GM18505 (cell line): ENCODE results near the gene PPCDC.
A peak's percentile ranks its signal among the peaks of the same experiment; 100 is the strongest.

Source experiments
- ATAC-seq: cut with Tn5 transposase; IDR thresholded peaks from one replicate; pipeline ENCODE4 v1.9.1; 2021; ENCODE audit not compliant: unreplicated experiment
- POLR2A ChIP-seq: IDR thresholded peaks from 4 replicates; pipeline ENCODE4 v1.6.1; 2011; ENCODE audit warnings: borderline replicate concordance; ENCODE audit not compliant: insufficient read depth, insufficient read length; ENCODE audit errors: extremely low read depth

Gene PPCDC

GRCh38 chr15:75027551-75027950 is 4.2 kb downstream of the PPCDC start:
- no peak for TF ChIP-seq POLR2A
- no peak for ATAC-seq

- ATAC-seq: no peak
- TF ChIP-seq POLR2A: no peak
Measured at GRCh38 chr15:75028991-75029377, 5.6 kb downstream of the PPCDC start.

- TF ChIP-seq POLR2A: no peak
- ATAC-seq: no peak
Measured at GRCh38 chr15:75029378-75030022, 6.1 kb downstream of the PPCDC start.

- TF ChIP-seq POLR2A: no peak
- no peak for ATAC-seq
Measured at GRCh38 chr15:75030023-75030413, 6.6 kb downstream of the PPCDC start.

DNA sequence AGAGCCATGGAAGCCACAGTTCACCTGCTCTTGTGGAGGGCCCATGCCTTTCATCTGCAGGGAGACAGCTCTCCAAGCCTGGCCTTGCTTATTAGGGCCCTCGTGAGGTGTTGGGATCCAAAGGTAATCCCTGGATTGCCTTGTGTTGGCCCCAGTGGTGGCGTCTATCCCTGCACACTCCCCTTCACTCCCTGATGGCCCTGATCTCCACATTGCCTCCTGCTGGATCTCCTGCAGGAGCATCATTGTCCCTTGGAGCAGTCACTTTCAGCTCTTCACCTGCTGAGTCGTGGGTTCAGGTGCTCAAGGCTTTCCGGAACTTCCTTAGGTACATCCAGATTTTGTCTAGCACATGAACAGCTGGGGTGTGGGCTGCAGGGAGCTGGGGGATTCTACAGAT is 7.0 kb downstream of the PPCDC start:
- no peak for TF ChIP-seq POLR2A
- ATAC-seq: no peak

DNA sequence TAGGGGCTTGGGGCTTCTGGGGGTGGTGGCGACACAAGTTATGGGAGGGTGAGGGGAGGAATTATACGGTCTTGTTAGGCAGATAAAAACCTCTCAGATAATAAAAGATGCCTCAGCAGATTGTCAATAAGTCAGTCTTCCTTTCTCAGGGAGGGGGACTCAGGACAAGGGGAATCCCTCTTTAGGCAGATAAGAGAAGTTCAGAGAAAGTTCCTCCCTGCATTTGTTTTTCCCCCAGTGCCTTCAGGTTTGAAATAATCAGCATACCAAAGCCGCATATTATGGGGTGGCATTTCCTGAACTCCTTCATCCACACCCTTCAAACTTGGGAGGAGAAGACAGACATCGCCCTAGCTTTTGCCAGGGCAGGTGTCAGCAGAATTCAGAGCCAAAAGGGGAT is 8.5 kb downstream of the PPCDC start:
- no peak for TF ChIP-seq POLR2A
- ATAC-seq: no peak

DNA sequence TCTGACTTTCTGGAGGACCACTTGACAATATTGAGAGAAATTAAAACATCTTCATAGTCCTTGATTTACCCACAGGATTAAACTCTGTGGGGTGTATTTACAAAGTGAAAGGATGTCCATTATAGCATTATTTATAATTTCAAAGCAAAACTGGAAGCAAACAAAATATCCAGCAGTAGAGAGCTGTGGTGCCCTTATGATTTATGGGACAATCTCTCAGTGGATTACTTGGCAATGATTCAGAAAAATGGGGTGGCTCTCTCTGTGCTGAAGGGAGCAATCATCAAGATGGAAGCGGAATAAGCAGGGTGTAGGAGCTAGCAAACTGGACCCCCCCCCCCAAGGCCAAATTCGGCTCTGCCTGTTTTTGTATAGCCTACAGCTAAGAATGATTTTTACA is 9.0 kb downstream of the PPCDC start:
- no peak for ATAC-seq
- TF ChIP-seq POLR2A: no peak

DNA sequence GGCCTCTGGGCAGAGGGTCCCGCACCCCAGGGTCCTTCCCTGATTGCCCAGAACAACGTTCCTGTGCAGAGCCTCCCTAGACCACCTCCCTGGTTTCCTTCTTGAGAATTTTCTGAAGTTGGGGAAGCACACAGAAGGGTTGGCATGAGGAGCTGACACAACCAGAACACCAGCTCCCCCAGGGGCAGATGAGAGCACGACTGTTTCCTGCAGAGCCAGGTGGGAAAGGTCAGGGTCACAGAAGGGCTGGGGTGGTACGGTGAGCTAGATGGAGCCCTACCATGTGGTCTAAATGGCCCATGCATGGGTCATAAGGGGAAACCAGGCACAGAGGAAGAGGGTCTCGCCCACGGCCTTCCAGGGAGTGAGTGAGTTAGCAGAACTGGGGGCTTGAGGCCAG is 10.4 kb downstream of the PPCDC start:
- TF ChIP-seq POLR2A: no peak
- ATAC-seq: no peak

- no peak for ATAC-seq
- TF ChIP-seq POLR2A: no peak
Measured at GRCh38 chr15:75034615-75035014, 11.2 kb downstream of the PPCDC start.

GRCh38 chr15:75036212-75036616 is 12.8 kb downstream of the PPCDC start:
- TF ChIP-seq POLR2A: no peak
- ATAC-seq: no peak

- no peak for TF ChIP-seq POLR2A
- ATAC-seq: no peak
Measured at GRCh38 chr15:75037685-75038084, 14.3 kb downstream of the PPCDC start.

- TF ChIP-seq POLR2A: no peak
- no peak for ATAC-seq
Measured at GRCh38 chr15:75038231-75038630, 14.8 kb downstream of the PPCDC start.

GRCh38 chr15:75042730-75043508 is 19.5 kb downstream of the PPCDC start:
- ATAC-seq: peak; percentile 65
- TF ChIP-seq POLR2A: peak; percentile 72

DNA sequence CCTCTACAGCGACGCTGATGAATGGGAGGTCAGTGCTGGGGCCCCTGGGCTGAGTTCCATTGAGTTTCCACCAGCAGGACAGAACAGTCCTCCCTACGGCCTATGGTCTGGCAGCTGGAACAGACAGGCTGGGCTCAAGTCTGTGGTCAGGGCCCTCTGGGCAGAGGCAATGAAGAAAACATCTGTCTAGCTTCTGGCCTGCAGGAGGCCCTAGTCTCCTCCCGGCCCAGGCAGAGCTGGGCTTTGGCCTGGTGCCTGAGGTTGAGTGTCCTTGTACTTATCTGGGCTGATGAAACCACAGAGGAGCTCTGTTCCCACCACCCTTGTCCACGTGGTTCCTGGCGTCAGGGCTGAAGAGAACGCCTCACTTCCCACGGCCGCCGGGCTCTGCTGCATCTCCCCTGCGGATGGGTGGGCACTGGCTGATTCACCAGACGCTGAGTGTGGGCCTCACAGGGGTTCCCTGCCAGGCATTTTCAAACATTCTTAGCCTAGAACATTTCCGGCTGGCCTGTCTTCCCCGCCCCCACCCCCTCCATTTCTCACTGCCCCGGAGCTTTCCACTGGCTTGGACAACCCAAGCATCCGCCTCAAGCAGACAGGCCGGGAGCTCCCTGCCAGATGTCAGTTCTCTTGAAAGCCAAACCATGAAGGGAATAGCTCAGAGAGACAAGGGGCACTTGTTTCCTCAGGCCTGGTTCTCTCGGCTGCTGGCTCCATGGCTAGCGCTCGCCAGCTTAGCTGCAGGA is 20.3 kb downstream of the PPCDC start:
- peak; percentile 64 for TF ChIP-seq POLR2A
- peak; percentile 34 for ATAC-seq
